ENCODE data around the gene GSG1L.

The GSG1L gene

GRCh38 chr16:27966756-27967155, 96.8 kb downstream of the GSG1L start:
- Histone ChIP-seq H3K27ac (ENCODE audit: low read depth, low read length) (no peak overlapping the region), H3K9ac (ENCODE audit: low read length) (no peak overlapping the region), H2AFZ (ENCODE audit: low read depth, low read length, severe bottlenecking) (no peak overlapping the region), H3K79me2 (ENCODE audit: insufficient read depth, low read length) (no peaks in the 10 kb centered on the region), H4K20me1 (ENCODE audit: low read depth, low read length) (no peaks in the 10 kb centered on the region), H3K9me2 (replicated peaks; ENCODE audit: insufficient read depth, low read length) (no peaks in the 10 kb centered on the region), H3K36me3 (ENCODE audit: low read length) (no peaks in the 10 kb centered on the region), H3K9me3 (ENCODE audit: insufficient read depth, low read length) (no peaks in the 10 kb centered on the region), H3F3A (ENCODE audit: insufficient read depth) (no peaks in the 10 kb centered on the region), H3K27me3 (ENCODE audit: low read length) (no peaks in the 10 kb centered on the region; the same call in 1 of the 2 replicates), H3K4me3 (ENCODE audit: insufficient read depth, low read length, poor library complexity, severe bottlenecking) (no peak overlapping the region), H3K4me2 (ENCODE audit: low read depth, low read length, poor library complexity, severe bottlenecking) (no peak overlapping the region)
- TF ChIP-seq CTCF (IDR thresholded peaks at IDR 0.05; ENCODE audit: insufficient read depth, low read length, poor library complexity, severe bottlenecking) (no peak), EZH2phosphoT487 (conservative IDR thresholded peaks at IDR 0.05; ENCODE audit: low read length) (no peak)

GRCh38 chr16:27965801-27966200, 97.7 kb downstream of the GSG1L start:
- Histone ChIP-seq H3K4me3 (ENCODE audit: insufficient read depth, low read length, poor library complexity, severe bottlenecking) (no peak overlapping the region), H3K79me2 (ENCODE audit: insufficient read depth, low read length) (no peaks in the 10 kb centered on the region), H3K36me3 (ENCODE audit: low read length) (no peaks in the 10 kb centered on the region), H3F3A (ENCODE audit: insufficient read depth) (no peaks in the 10 kb centered on the region), H3K4me2 (ENCODE audit: low read depth, low read length, poor library complexity, severe bottlenecking) (no peak overlapping the region), H2AFZ (ENCODE audit: low read depth, low read length, severe bottlenecking) (no peak overlapping the region), H4K20me1 (ENCODE audit: low read depth, low read length) (no peaks in the 10 kb centered on the region), H3K9me2 (replicated peaks; ENCODE audit: insufficient read depth, low read length) (no peaks in the 10 kb centered on the region), H3K27me3 (ENCODE audit: low read length) (no peaks in the 10 kb centered on the region; the same call in 1 of the 2 replicates), H3K27ac (ENCODE audit: low read depth, low read length) (no peak overlapping the region), H3K9ac (ENCODE audit: low read length) (no peak overlapping the region), H3K9me3 (ENCODE audit: insufficient read depth, low read length) (no peaks in the 10 kb centered on the region)
- TF ChIP-seq CTCF (IDR thresholded peaks at IDR 0.05; ENCODE audit: insufficient read depth, low read length, poor library complexity, severe bottlenecking): no peak
- no peak for TF ChIP-seq EZH2phosphoT487 (conservative IDR thresholded peaks at IDR 0.05; ENCODE audit: low read length)

GRCh38 chr16:27963471-27963965, 100.0 kb downstream of the GSG1L start:
- Histone ChIP-seq H4K20me1 (ENCODE audit: low read depth, low read length) (no peaks in the 10 kb centered on the region), H3K4me3 (ENCODE audit: insufficient read depth, low read length, poor library complexity, severe bottlenecking) (no peak overlapping the region), H3F3A (ENCODE audit: insufficient read depth) (no peaks in the 10 kb centered on the region), H3K9me3 (ENCODE audit: insufficient read depth, low read length) (no peaks in the 10 kb centered on the region), H3K36me3 (ENCODE audit: low read length) (no peaks in the 10 kb centered on the region), H3K27me3 (ENCODE audit: low read length) (no peaks in the 10 kb centered on the region; the same call in 1 of the 2 replicates), H3K27ac (ENCODE audit: low read depth, low read length) (no peak overlapping the region), H3K79me2 (ENCODE audit: insufficient read depth, low read length) (no peaks in the 10 kb centered on the region), H3K4me2 (ENCODE audit: low read depth, low read length, poor library complexity, severe bottlenecking) (no peak overlapping the region), H3K9me2 (replicated peaks; ENCODE audit: insufficient read depth, low read length) (no peaks in the 10 kb centered on the region), H2AFZ (ENCODE audit: low read depth, low read length, severe bottlenecking) (no peak overlapping the region), H3K9ac (ENCODE audit: low read length) (no peak overlapping the region)
- TF ChIP-seq CTCF (IDR thresholded peaks at IDR 0.05; ENCODE audit: insufficient read depth, low read length, poor library complexity, severe bottlenecking): no peak
- TF ChIP-seq EZH2phosphoT487 (conservative IDR thresholded peaks at IDR 0.05; ENCODE audit: low read length): no peak
